HG02970 (cell line): ENCODE results near the gene SMO.
A peak's percentile ranks its signal among the peaks of the same experiment; 100 is the strongest.

ENCODE experiments used
- ATAC-seq: cut with Tn5 transposase; IDR thresholded peaks from one replicate; pipeline ENCODE4 v1.9.1; 2021; ENCODE audit warnings: mild to moderate bottlenecking, moderate library complexity, moderate number of reproducible peaks; ENCODE audit not compliant: unreplicated experiment, low FRiP score

The SMO gene

DNA sequence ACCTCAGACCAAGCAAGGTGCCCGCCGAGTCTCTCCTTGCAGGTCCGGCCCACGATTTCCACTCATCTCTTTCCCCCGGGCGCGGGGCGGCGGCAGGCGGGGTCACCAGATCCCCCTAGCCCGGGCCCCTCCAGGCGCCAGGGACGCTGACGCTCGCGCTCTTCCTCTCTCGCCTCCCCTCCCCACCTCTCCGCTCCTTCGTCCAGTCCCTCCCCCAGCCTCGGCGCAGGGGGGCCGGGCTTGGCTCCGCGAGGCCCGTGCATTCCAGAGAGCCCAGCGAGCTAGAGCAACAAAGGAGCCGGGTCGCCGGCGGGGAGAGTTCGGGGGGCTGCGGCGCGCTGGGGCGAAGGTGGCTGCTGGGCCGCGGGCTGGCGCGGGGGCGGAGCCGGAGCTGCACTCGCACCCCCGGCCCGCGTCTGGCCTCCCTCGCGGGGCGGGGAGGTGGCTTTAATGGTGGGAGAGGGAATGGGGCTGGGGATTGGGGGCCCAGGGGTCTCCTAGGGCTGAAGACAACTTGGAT lies at the start of gene SMO:
SMO (plus strand) TSS at position 262 of the 520 bp plus-strand sequence. CDS start 519 bp downstream, outside the sequence.
- ATAC-seq, result no peak

DNA sequence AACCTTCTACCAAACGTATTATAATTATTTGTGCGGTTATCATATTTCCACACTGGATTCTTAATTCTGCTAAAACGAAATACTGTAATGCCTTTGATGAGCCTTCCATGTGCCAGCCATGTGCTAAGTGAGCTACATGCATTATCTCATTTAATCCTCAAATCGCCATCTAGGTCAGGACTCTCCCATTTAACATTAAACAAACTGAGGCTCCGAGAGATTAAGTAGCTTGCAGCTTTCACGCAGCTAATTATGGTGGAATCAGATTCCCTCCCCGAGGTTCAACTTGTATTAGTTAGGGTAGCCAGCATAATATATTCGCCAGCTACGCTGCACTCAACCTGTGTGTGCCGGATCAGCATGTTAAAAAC lies 44.7 kb upstream of the SMO start:
- no peak for ATAC-seq

- peak; percentile 57 for ATAC-seq
Observed at GRCh38 chr7:129144095-129144833, 44.2 kb upstream of the SMO start, which contains the start of gene TSPAN33. Gene TSPAN33 (plus strand): TSS chr7:129144707. CDS start chr7:129144981, 274 bp downstream.

DNA sequence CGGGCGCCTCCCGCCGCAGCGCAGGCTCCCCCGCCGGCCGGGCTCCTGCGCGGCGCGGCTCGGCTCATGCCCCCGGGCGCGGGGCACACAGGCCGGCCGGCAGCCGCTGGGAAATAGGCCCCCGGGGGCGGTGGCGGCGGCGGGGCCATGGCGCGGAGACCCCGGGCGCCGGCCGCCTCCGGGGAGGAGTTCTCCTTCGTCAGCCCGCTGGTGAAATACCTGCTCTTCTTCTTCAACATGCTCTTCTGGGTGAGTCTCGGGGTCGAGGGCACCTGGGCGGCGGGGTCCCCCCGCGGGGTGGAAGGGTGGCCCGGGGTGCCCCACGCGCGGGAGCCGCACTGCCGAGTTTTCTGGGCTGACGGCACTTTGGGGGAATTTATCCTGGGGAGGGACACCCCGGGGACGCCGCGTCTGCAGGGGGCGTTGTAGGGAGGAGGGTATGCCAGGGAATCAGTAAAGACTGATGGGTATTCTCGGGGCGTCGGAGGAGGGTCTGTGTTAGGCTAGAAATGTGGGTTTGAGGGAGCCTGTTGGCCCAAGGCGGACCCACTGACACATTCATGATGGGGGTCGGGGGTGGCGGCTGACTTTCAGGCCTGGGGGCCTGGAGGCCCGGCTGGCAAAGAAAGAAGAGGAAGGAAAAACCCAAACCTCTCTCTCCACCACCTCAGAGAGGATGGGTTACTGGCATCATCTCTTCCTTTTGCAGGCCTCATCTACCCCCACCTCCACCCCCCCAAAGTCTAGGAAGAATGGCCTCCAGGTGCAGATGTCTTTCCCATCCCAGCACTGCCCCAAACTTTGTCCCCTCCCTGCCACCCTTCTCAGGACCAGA lies 43.4 kb upstream of the SMO start:
- peak; percentile 8 for ATAC-seq

DNA sequence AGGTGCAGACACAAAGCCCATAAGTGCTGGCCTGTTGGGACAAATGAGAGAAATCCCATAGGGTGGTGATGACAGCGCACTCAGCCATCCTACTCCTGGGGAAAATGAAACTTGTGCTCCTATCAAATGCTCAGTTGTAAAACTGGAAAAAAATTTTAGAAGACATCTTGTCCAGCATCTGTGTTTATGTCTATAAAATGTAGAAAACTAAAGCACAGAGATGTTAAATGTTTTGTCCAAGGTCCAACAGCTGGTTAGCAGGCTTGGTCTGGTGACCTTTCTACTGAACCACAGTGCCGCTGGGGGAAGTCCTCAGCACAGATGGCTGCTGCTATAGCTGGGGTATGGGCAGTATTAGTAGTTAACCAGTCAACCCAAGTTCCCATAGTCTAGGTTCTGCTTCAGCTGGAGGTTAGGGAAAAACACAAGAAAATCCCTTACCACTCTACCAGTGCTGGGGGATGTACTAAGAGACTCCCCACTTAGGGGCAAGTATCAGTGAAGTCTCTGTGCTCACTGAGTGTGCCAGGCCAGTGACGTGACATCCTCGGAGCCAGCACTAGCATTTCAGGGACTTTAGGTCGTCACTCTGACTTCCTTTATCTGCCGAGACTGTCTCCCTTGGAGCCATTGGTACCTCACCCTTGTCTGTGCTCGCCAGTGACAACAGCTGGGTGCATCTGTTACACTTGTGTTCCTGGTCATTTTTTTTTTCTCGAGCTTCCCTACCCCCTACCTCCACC lies 42.0 kb upstream of the SMO start:
- ATAC-seq, result no peak

DNA sequence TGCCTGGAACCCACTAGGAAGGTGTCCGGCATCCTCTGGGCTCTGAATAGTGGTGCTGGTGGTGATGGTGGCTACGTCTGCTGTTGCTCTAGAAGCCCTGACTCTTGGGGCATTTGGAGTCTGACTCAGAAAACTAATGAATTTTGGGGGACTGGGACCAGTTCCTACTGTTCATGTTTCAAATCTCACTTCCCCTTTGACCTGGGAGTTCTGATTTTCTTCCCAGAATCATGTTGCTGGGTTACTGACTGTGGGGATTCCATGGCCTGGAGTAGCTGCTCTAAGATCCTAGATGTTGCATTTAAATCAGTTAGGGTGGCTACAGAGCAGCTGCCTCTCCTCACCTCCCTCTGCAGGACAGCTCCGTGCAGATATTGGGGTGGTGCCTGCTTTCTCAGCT lies 40.7 kb upstream of the SMO start:
- no peak for ATAC-seq

DNA sequence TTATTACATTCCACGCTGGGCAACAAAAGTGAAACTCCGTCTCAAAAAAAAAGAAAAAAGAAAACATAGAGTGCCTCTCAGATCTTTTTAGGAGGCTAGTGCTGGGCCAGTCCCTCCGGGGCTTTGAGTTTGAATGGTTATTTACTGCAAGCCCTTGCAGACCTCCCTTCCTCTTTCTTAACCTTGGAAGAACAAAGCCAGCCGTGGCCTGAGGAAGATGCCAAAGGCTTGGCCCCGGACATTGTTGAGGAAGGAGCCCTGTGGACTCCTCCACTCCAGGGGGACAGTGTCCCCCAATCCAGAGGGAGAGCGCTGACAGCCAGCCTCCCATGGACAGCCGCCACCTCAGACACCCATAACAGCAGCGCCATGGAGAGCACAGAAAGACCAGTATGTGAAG lies 38.9 kb upstream of the SMO start:
- no peak for ATAC-seq

GRCh38 chr7:129150199-129150996 lies 38.0 kb upstream of the SMO start:
- ATAC-seq, result no peak

GRCh38 chr7:129157651-129158050 lies 30.8 kb upstream of the SMO start:
- no peak for ATAC-seq

- no peak for ATAC-seq
Observed at GRCh38 chr7:129159539-129159938, 28.9 kb upstream of the SMO start.

DNA sequence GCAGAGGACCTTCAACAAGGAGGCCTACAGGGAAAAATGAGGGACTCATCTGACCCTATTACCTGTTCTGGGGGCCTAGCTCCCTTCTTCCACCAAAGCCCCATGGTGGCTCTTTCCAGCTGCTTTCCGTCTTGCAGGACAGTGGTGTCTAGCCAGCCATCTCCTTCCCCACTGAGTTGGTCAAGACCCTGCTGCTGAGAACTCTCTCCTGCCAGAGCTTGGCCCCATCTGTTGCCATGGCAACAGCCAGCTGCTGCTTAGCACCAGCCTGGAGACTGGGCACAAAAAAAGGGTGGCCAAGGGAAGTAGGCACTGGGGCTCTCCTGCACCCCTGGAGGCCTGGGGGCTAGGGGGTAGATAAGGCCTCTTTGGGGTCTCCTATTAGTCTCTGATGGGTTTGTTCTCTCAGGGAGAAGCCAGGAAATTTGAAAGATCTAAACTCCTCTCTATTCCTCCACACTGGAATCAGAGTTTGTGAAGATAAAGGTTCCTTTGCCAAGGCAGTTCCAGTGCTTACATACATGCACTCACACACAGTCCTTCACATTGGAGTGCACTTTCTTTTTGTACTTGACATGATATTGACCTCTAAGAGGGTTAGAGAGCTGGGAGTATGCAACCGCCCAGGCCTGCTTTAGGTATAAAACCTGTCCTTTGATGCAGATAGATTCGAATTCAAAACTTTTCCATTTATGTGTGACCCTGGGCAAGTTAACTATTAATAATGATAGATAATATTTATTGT lies 28.1 kb upstream of the SMO start:
- no peak for ATAC-seq

DNA sequence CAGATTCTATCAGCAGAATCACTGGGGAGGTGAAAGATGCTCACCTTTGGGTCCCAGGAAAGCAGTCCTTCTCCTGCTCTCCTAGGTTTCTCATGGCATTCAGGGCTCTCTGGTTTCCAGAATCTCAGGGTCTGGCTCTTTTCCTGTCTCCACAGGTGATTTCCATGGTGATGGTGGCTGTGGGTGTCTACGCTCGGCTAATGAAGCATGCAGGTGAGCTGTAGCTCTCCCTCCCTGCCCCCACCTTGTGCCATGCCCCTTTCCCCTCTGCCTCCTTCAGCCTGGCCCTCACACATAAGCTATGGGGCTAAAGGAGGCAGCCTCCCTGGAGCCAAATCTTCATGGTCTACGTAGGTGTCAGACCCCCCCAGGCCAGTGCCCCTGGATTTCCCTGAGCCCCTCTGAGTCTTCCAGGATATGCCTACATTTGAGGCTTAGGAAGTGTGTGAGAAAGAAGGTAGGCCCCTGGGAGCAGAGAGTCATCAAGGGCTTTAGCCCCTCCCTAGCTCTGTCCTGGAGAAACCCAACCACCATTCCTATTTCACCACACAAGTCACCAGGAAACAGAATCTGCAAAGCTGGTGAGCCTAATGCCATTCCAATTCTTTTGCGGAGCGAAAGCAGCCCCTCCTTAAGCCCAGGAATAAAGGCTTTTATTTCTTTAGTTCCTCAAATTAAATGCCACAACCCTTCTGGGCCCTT lies 26.8 kb upstream of the SMO start:
- no peak for ATAC-seq

DNA sequence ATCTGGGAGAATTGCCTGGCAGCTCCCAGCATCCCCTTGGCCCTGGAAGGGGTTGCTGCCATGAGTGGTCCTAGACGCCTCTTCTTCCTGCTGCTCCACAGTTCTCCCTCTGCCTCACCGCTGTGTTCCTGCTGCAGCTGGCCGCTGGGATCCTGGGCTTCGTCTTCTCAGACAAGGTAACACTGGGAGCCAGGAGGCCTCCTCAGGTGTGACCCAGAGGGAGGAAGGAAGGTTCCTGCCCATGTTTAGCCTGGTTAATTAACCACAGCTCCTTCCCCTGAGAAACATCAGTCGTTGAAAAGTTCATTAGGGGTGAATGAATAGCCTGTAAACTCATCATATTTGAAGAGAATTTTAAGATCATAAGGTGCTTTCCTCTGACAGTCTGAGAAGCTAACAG lies 25.7 kb upstream of the SMO start:
- ATAC-seq, result no peak

GRCh38 chr7:129163875-129164544 lies 24.4 kb upstream of the SMO start:
- ATAC-seq, result no peak

GRCh38 chr7:129166745-129167144 lies 21.7 kb upstream of the SMO start:
- ATAC-seq, result peak; percentile 42

GRCh38 chr7:129167817-129168216 lies 20.6 kb upstream of the SMO start:
- no peak for ATAC-seq

DNA sequence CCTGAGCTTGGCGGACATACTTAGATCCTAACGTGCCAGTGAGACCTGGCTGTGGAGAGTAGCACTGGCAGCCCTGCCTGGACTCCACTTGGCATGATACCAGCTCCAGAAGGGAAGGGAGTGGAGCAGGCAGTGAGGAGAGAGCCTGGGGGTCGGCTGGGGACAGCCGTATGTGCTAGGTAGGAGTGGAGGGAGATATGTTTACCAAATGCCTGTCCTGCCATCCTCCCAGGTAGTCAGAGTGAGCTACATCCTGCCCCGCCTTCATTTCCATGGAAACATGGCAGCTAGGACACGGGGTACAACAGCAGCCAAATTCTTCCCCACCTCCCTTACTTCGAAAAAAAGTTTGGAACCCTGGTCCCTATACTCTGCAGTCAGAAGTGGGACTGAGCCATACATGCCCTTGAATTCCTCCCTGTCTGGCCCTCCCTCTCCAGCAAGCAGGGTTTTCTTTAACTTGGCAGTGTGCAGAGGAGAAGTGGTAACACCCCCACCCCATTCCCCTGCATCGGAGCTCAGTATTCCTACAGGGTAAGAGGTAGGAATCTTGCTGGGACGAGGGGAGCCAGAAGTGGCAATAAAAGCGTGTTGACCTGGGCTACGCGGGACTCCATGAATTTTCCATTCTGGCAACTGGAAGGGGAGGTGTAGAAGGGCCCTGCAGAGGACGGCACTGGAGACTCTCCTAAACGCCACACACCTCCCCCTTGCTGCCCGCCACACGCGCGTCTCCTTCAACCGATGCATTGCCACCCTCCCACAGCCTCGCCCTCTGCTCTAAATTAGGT lies 20.0 kb upstream of the SMO start:
- no peak for ATAC-seq
